GM21619 (cell line): ENCODE data around the gene GPC3.
"Not testable (repeated sequence)": the region's sequence is repeated elsewhere in the genome, so short reads cannot be mapped to it uniquely, and the experiment has no call there.

ENCODE experiments used
- ATAC-seq: cut with Tn5 transposase; IDR thresholded peaks from one replicate; pipeline ENCODE4 v1.9.1; 2021; ENCODE audit not compliant: unreplicated experiment

Gene GPC3

DNA sequence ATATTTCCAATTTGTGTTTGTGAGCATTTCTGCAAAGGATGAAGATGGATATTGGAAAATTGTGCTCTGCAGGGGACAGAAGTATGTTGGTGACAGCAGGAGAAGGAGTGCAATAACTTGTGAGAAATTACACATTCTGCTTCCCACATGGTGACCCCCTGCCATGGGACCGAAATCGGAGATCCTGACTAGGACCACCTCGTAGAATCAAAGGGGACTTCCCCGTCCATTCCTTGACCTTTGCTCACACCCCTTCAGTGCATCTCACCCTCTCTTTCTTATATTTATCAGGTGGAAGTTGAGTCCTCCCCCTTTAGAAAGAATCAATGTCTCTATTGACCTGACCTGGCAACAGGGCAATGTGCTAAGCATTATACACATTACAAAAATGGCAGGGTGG is 451.2 kb downstream of the GPC3 start:
- ATAC-seq, result no peak

DNA sequence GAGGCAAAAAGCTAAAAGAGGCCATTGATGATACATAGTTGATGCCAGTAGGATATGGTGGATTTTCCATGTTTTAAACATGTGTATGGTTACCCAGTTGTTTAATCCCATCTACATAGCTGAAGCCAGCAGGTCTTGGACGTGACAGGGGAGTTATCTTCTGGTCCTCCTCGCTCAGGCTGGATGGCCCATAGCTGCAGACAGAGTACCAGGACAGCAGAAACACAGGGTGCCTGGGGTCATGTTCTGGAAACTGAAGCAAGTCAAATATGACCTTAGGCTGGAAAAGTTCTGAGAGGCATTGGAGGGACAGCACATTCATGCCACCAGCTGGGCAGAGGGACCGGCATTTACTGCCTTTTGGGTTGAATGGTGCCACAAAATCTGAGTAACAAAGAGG is 452.1 kb downstream of the GPC3 start:
- ATAC-seq, result no peak

DNA sequence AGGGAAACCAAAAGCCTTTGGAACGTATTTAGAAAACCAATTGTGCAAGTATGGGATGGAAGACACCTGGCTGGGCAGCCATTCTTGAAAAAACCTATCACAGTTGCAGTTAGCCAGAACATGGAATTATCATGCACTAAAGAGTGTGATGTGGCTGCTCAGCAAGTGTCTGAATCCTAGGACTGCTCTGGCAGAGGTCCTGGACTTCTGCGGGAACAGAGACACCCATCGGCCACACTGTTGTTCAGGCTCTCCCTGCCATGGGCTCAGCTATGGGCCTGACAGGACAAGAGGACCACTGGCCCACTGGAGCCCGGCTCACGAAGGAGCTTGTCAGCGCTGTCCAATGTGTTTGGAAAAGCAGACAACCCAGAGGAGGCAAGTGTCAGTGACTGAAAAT is 454.4 kb downstream of the GPC3 start:
- no peak for ATAC-seq

DNA sequence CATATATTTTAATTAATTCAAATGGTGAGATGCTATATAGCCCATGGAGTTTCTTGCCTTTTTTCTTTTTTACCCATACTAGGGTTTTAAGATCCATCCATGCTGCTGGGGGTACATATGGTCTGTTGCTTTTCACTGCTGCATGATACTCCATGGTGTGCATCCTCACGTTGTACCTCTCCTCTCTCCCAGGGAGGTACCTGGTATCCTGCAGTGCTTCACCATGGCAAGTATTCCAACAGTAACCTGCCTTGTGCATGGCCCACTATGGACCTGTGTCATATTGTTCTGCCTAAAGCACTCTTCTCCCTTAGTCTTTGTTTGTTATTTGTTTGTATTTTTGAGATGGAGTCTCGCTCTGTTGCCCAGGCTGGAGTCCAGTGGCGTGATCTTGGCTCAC is 455.8 kb downstream of the GPC3 start:
- no peak for ATAC-seq

DNA sequence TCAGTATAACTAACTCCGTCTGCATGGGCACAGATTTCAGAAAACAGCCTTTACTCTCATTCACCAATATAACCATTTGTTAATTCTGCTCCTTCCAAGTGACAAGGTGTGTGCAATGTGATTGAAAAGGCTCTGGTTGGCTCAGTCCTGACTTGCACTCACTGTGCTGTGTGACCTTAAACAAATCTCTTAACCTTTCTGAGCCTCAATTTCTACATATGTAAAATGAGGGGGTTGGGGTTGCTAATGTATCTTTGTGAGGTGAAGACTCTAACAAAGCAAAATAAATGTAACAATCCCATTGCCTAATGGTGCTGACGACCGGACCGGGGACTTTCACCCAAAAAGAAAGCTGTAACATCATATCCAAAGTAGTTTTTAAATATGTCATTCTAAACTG is 457.6 kb downstream of the GPC3 start:
- no peak for ATAC-seq

DNA sequence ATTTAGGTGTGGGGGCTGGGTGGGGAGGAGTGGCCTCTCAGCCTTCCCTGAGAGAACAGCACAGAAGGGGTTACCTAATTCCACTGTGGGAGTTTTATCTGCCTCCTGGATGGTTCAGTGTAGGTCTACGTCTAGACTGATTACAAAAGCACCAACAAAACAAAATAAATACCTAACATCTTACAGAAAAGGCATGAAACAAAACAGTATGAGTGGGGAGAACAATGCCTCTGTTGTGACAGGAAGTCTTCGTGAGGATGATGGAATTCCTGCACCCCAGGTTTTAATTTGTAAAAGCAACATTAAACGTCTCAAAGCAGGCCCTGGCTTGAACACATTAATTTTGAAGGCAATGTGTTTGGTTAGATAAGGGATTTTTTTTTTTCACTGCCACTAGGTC is 458.0 kb downstream of the GPC3 start:
- no peak for ATAC-seq

DNA sequence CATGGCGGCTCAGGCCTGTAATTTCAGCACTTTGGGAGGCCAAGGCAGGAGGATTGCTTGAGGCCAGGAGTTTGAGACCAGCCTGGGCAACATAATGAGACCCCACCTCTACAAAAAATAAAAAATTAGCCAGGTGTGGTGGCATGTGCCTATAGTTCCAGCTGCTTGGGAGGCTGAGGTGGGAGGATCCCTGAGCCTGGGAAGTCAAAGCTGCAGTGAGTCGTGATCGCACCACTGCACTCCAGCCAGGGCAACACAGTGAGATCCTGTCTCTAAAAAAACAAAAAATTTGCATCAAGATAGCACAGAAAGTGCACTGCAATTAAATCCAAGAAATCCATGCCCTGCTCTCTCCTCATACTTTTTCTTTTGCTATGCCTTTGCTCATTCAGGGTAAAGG is 458.6 kb downstream of the GPC3 start:
- not testable (repeated sequence) for ATAC-seq

DNA sequence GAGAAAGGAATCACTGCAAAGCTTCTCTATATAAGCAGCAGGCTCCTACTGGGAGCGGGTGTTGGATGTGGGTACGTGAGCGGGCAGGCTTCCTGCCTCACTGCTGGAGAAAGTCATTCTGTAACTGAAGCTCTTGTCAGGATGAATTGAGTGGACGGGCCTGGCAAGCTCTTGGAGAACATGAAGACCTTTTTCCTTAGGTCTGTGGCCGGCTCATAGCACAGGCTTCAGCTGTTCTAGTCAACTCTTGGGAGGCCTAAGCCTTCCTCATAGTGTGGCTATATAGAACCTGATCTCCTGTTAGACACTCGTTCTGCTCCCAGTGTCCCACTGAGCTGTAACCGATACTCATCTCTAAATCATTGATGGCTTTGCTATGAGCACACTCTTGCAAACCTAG is 461.9 kb downstream of the GPC3 start:
- ATAC-seq, result no peak

DNA sequence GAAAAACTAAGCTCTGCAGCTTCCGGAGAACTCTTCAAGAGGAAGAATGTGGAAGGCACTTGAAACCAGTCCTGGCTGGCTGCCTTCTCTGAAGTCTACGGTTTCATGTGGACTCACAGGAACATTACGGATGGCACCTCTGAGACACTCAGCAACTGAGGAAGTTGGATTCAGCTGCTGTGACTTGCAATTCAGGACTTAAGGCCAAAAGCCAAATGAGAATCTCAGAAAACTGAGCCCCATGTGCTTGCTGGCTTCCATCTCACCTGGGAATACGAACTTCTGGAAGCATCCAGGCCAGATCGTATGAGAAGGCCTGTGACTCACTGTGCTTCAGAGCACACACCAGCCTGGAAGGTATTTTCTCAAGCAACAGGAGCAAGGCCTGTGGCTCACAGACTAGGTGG is 462.3 kb downstream of the GPC3 start:
- ATAC-seq, result no peak

DNA sequence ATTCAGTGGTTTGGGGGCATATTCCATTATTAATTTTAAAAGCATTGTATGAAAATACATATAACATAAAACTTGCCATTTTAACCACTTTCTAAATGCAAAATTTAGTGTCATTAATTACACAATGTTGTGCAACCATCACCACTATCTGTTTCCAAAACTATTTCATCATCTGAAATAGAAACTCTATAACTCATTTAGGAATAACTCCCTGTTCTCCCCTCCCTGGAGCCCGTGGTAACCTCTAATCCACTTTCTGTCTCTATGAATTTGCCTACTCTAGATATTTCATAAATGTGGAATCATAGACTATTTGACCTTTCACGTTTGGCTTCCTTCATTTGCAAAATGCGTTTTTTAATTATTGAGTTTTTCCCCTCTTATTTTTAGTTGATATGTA is 468.7 kb downstream of the GPC3 start:
- ATAC-seq, result no peak

DNA sequence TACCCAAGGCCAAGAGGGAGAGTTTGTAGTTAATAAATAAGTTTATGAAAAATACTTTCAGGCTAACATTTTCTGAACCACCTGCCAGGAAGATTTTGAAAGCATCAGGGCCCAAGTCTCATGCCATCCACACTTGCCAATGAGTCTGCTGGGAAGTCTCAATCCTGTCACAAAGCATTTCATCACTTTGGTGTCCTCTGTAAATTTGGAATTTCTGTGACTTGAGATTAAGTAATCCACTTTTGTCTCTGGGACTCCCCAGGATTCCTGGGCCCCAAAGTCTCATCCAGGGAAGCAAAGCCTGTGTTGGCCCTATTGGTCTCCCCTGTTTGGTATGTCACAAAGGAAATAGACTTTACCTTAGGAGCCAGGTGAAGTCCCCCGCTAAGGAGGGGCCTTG is 470.9 kb downstream of the GPC3 start:
- ATAC-seq, result no peak

DNA sequence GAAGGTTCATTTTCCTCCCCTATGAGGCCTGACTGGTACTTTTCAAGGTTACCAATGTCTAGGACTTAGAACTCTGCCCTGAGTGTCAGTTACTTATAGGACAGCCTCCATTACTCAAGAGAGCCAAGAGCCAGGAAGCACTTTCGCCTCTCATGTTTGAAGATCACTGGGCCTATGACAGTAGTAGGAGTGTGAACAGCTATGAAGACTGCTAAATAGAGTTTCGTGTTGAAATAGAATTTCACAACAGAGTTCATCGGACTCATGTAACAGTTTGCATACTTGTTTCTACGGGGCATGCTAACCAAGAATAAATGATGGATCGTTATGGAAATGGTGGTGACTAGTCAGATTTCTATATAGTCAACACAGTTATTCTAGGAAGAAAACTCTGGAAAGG is 472.3 kb downstream of the GPC3 start:
- ATAC-seq, result no peak

DNA sequence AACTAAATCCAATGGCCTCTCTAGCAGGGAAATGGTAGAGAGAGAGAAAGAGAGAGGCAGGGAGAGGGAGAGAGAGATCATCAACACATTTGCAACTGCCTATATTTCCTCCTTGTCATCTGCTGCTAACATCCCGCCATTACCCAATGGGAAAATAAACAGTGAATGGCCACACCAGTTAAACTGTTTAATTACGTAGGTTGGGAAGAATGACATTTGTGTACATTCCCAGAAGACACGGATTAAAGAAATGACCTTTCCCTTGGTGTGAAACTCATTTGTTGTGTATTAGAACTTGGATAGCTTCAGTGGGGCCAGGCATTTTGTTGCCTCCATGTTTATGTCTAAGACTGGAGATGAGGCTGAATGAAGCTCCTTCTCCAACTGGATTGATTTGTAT is 474.4 kb downstream of the GPC3 start:
- no peak for ATAC-seq

DNA sequence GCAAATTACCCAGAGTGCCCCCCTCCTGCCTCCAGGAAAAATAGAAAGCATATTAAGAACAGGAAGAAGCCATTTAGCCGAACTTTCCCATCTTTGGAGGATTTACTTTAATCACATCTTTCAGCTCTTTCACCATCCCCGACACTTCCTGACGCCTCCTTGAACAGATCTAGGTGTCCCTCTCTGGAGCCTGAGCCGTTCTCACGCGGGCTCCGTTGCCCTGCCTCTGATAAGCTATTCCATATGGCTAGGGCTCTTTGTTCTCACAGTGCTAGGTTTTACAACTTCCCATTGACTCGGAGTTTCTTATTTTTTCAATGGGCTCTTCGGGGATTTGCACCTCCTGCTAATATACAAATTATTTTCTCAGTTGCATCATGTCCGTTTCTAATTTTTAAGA is 488.0 kb downstream of the GPC3 start:
- no peak for ATAC-seq

DNA sequence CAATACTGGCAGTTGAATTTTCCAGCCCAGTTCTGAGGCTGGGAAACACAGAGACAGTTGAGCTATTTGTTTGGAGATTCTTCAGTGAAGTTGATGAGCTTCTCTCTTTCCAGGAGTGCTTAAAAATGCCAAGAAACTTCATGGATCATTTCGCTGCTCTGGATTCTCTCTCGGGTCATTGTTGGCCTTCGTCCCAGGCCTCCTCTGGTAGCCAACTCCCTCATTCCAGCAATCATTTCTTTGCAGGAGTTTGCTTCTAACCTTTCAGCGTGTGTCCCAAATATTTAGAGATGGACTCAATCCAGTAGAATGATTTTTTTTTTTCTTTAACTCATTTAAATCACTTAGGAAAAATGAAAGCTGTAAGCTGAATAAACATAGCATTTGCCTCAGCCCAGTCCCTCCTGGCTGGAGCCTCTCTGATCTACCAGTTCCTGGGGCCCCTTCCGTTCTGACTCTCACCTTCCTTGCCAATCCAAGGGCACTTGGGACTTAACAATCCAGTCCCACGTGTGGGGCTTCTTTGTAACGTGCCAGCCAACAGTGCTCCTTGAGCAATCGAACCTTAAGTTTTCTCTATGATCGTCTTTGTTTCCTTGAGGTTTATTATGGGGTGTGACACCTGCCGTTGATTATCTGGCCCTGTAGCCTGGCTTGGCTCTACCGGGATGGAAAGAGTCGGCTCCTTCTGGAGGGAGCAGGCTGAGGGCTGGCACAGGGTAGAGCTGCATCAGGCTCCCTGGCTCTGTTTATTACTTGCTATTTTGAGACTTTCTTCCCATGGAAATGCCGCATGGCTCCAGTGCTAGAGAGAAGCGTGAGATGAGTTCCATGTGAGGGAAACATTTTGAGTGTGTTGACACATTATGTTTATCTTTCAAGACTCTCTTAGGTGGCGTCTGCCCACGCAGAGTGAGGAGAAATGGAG is 489.7 kb downstream of the GPC3 start:
- ATAC-seq, result no peak

DNA sequence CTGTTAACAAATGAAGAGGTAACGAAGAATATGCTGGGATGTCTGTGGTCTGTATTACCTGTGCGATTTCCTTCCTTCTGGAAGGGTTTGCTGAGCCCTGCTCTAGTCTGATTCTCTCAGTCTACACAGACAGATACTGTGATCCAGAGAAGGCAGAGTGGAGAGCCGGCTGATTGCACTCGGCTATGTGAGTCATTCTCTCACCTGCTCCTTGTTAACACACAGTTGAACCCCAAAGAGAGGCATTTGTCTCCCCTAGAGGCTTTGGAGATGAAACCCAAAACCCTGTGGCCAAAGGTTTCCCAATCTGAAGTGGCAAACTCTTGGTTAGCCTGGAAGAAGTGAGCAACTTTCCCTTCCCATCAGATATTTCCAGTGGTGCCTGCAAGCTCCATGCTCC is 492.0 kb downstream of the GPC3 start:
- no peak for ATAC-seq

DNA sequence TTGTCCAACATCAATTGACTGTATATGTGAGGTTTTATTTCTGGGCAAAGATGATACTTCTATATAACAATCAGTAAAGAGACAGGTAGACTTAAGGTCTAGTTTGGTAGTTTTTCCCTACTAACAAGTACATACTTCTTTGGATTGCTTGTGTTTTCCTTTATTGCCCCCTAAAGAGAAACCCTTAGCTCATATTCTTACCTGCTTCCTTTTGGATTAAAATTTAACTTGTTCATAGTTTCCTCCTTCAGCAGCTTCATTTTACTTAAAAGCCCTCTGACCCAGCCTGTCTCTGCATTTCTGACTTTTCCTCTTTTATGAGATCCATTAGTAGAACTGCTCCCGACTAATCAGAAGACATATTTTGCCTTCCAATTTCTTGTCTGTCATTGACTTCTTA is 494.4 kb downstream of the GPC3 start:
- no peak for ATAC-seq
